ENCODE results near the gene RUNX2.

RUNX2 gene

GRCh38 chr6:45433533-45434380 is 105.6 kb downstream of the RUNX2 start:
- DNase-seq (ENCODE audit: low read depth), result no peak

- DNase-seq (ENCODE audit: low read depth), result no peak
These were observed 106.2 kb downstream of the RUNX2 start for GRCh38 chr6:45434381-45434700.

- DNase-seq (ENCODE audit: low read depth), result no peak
These were observed 108.7 kb downstream of the RUNX2 start for GRCh38 chr6:45436544-45437438.

GRCh38 chr6:45437439-45437815 is 109.3 kb downstream of the RUNX2 start:
- no peak for DNase-seq (ENCODE audit: low read depth)

GRCh38 chr6:45438151-45438550 is 110.0 kb downstream of the RUNX2 start:
- DNase-seq (ENCODE audit: low read depth), result no peak

GRCh38 chr6:45438849-45439406 is 110.8 kb downstream of the RUNX2 start:
- no peak for DNase-seq (ENCODE audit: low read depth)

GRCh38 chr6:45439459-45439858 is 111.3 kb downstream of the RUNX2 start:
- DNase-seq (ENCODE audit: low read depth), result no peak

- no peak for DNase-seq (ENCODE audit: low read depth)
These were observed 111.8 kb downstream of the RUNX2 start for GRCh38 chr6:45439861-45440388.

GRCh38 chr6:45441851-45442453 is 113.8 kb downstream of the RUNX2 start:
- DNase-seq (ENCODE audit: low read depth), result no peak

GRCh38 chr6:45442716-45443115 is 114.6 kb downstream of the RUNX2 start:
- DNase-seq (ENCODE audit: low read depth), result no peak

GRCh38 chr6:45445364-45445748 is 117.2 kb downstream of the RUNX2 start:
- no peak for DNase-seq (ENCODE audit: low read depth)

- no peak for DNase-seq (ENCODE audit: low read depth)
These were observed 117.8 kb downstream of the RUNX2 start for GRCh38 chr6:45445749-45446549.

GRCh38 chr6:45447005-45447404 is 118.9 kb downstream of the RUNX2 start:
- no peak for DNase-seq (ENCODE audit: low read depth)

- no peak for DNase-seq (ENCODE audit: low read depth)
These were observed 119.6 kb downstream of the RUNX2 start for GRCh38 chr6:45447716-45448115.

GRCh38 chr6:45448417-45449389 is 120.6 kb downstream of the RUNX2 start:
- no peak for DNase-seq (ENCODE audit: low read depth)

GRCh38 chr6:45450132-45450531 is 122.0 kb downstream of the RUNX2 start:
- DNase-seq (ENCODE audit: low read depth), result no peak

GRCh38 chr6:45450831-45451230 is 122.7 kb downstream of the RUNX2 start:
- DNase-seq (ENCODE audit: low read depth), result no peak

- no peak for DNase-seq (ENCODE audit: low read depth)
These were observed 126.1 kb downstream of the RUNX2 start for GRCh38 chr6:45454008-45454911.

- no peak for DNase-seq (ENCODE audit: low read depth)
These were observed 127.3 kb downstream of the RUNX2 start for GRCh38 chr6:45455408-45455807.

All from activated T-helper 1 cell treated with Interleukin-2 at 50 U/mL for 16 hours (primary cell).